IPS-18c (cell line): ENCODE results near the gene NEK11.
"Not testable (repeated sequence)": the region's sequence is repeated elsewhere in the genome, so short reads cannot be mapped to it uniquely, and the experiment has no call there.

Source experiments
- H3K4me3 ChIP-seq: 2 replicates; pipeline ENCODE4 v1.7.0; 2013; ENCODE audit warnings: low read depth, mild to moderate bottlenecking, low read length, moderate library complexity; ENCODE audit not compliant: insufficient read depth
- H3K9me3 ChIP-seq: one replicate; pipeline ENCODE4 v1.6.1; 2013; ENCODE audit warnings: mild to moderate bottlenecking, low read length, moderate library complexity; ENCODE audit not compliant: control insufficient read depth, insufficient read depth

NEK11 gene

GRCh38 chr3:131303848-131304247 lies 277.2 kb downstream of the NEK11 start:
- Histone ChIP-seq H3K4me3 (no peak overlapping the region), H3K9me3 (no peaks in the 10 kb centered on the region)

DNA sequence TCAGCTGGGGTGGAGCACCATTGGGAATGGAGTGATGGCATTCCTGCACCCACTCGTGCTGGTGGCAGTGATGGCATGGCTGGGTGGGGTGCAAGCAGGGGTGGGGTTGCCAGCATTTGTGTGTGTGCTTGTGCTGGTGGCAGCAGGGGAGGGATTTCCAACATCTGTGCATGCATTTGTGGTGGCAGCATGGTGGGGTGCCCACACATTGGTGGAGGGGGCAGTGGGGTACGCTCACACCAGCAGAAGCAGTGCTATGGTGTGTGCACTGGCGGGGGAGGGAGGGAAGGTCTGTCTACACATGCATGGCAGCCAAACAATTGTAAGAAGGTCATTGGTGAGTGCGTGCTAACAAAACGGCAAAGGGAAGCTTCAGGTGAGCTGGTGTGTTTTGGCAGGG lies 278.2 kb downstream of the NEK11 start:
- no peaks in the 10 kb centered on the region for H3K9me3 ChIP-seq

DNA sequence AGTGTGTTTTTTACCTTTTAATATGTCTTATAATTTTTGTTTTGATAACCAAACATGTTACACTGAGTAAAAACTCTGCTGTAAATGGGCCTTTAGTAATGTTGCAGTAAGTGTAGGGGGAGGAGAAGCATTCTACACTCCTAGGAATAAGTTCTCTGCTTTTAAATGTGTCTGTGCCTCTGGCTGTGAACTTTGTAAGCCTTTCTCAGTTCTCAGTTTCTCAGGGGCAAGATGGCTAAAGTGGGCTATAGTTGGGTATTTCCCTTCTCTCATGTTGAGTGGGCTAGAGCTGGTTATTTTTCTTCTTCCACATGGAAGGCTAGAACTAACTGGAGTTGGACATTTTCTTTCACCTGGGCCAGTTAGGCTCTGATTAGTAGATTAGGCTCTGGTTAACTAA lies 279.6 kb downstream of the NEK11 start:
- H3K4me3 ChIP-seq: no peak overlapping the region
- H3K9me3 ChIP-seq: no peaks in the 10 kb centered on the region

More for the DNA sequence above, 278.2 kb downstream of the NEK11 start:
- H3K4me3 ChIP-seq: no peak overlapping the region

GRCh38 chr3:131314318-131314717 lies 287.6 kb downstream of the NEK11 start:
- H3K4me3 ChIP-seq: no peak overlapping the region
- no peaks in the 10 kb centered on the region for H3K9me3 ChIP-seq

GRCh38 chr3:131315162-131315561 lies 288.5 kb downstream of the NEK11 start:
- no peak overlapping the region for H3K4me3 ChIP-seq
- H3K9me3 ChIP-seq: no peaks in the 10 kb centered on the region

GRCh38 chr3:131317667-131318066 lies 291.0 kb downstream of the NEK11 start:
- H3K4me3 ChIP-seq: no peak overlapping the region
- H3K9me3 ChIP-seq: no peaks in the 10 kb centered on the region

DNA sequence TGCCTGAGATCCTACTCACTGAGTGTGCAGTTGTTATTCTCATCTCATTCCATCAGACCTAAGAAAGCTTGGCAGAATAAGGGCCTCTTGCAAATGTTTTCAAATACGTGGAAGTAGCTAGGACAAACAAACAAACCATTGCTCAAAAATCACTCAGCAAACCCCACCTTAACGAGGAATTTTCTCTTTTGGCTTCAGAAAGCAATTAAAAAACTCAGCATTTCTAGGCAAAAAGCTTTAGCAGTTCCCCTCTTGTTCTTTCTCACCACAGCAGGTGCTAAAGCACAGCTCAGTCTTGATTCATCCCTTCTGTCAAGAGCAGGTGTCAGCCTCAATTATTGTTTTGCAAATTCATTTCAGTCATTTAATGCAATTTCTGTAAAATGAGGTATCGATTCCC lies 296.3 kb downstream of the NEK11 start:
- no peaks in the 10 kb centered on the region for H3K9me3 ChIP-seq
- no peak overlapping the region for H3K4me3 ChIP-seq

- Histone ChIP-seq H3K4me3 (no peak overlapping the region), H3K9me3 (no peaks in the 10 kb centered on the region)
Measured at GRCh38 chr3:131323792-131324191, 297.1 kb downstream of the NEK11 start.

GRCh38 chr3:131324923-131325322 lies 298.2 kb downstream of the NEK11 start:
- Histone ChIP-seq H3K4me3 (no peak overlapping the region), H3K9me3 (no peaks in the 10 kb centered on the region)

DNA sequence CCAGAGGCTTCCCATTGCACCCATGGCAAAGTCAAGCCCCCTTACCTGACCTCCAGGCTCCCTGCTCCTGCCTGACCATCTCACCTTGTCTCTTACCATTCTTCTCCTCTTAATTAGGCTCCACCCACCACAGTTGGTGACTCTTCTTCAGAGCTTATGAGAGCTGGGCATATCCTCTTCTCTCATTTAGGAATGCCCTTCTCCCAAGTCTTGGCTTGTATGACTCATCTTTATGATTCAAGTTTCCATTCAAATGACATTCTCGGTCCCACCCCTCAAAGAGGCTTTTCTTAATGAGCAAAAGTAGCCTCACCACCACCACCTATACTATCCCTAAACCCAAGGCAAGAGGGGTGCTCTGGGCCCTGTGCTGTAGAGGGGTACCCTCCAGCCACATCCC lies 299.6 kb downstream of the NEK11 start:
- Histone ChIP-seq H3K4me3 (no peak overlapping the region), H3K9me3 (no peaks in the 10 kb centered on the region)

DNA sequence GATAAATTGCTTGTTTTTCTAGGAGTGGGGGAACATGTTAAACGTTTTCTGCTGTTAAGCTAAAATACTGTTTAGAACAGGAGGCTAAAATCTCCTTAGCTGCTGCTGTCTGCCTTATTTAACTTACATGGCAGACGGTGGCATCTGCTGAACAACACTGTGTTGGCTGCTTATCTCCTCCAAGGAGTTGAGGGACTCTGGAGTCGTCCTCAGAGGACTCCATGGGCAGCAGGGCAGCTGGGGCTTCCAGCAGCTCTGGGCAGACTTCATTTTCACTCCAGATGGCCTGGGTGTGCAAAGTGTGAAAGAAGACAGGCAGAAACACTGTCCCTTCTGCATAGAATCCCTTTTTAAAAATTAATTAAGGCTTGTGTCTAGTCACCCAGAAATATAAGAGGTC lies 302.0 kb downstream of the NEK11 start:
- Histone ChIP-seq H3K4me3 (no peak overlapping the region), H3K9me3 (no peaks in the 10 kb centered on the region)

DNA sequence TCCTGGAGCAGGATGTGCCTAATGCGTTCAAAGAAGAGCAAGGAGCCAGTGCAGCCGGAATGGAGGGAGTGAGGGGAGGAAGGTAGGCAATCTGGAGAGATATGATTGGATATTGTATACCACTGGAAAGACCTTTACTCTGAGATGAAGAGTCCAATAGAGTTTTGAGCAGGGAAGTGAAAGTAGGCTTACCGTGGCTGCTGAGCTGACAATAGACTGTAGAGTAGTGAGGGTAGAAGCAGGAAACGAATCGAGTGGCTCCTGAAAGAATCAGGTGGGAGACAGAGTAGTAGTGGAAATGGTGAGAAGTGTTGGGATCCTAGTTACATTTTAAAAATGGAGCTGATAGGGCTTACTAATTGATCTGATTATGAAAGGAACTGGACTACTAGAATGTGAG lies 303.1 kb downstream of the NEK11 start:
- H3K9me3 ChIP-seq: no peaks in the 10 kb centered on the region
- H3K4me3 ChIP-seq: no peak overlapping the region

- not testable (repeated sequence) for H3K4me3 ChIP-seq, H3K9me3 ChIP-seq
Measured at GRCh38 chr3:131331456-131332085, 304.9 kb downstream of the NEK11 start.

DNA sequence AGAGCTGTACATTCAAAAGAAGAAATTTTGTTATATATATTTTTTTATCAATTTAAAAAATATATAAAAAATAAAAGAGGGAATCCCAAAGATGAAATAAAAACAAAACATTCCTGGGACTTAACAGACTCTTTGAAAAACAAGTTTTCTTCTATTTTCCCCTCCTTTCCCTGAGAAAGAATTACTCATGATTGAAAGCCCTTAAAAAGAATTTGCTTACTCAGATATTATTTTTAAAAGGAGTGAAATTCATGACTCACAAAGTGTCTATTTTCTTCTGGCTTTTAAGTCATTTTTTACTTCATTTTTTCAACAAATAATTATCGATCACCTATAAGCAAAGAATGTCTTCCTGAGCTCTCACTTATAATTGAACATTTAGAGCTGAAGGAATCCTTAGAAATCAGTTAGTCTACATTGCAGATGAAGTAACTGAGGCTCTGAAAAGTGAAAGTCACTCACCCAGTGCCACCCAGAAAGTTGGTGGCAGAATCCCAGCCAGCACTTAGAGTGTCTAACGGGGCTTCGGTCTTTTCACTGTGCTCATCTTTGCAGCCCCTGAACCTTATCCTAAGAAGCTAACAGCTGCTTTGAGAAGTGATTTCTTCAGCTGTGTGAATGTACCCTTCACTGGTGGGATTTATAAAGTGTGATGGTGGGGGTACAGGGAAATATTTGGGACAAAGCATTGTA lies 312.4 kb downstream of the NEK11 start:
- Histone ChIP-seq H3K4me3 (no peak overlapping the region), H3K9me3 (peaks cover 9% of the 10 kb centered on the region)

- Histone ChIP-seq H3K4me3 (no peak overlapping the region), H3K9me3 (peaks cover 9% of the 10 kb centered on the region)
Measured at GRCh38 chr3:131341761-131342160, 315.1 kb downstream of the NEK11 start.

DNA sequence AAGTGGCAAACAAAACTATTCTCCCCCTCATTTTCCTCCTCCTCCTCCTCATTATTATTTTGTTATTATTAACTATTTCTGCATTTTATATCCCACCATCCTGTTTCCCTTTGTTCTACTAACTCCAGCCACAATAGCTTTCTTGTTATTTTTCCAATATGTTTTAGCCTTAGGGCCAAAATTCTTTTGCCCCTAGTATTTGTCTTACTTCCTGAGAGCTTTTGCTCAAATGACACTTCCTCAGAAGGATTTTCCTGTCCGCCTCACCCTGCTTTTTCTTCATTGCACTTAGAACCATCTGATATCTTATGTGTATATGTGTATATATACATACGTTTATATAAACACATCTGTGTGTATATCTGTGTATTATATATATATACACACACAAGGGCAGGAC lies 322.2 kb downstream of the NEK11 start:
- H3K9me3 ChIP-seq: no peaks in the 10 kb centered on the region
- no peak overlapping the region for H3K4me3 ChIP-seq

DNA sequence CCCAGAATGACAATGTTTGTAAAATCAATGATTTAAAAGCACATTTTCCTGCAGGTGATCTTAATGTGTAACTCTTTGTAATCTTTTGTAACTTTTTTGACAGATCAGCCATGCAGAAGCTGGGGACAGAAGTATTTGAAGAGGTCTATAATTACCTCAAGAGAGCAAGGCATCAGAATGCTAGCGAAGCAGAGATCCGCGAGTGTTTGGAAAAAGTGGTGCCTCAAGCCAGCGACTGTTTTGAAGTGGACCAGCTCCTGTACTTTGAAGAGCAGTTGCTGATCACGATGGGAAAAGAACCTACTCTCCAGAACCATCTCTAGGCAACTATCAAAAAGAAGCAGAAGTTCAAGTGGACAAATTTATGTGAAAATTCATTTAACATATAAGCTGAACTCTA lies 322.8 kb downstream of the NEK11 start:
- H3K4me3 ChIP-seq: no peak overlapping the region
- no peaks in the 10 kb centered on the region for H3K9me3 ChIP-seq

GRCh38 chr3:131349946-131350347 lies 323.3 kb downstream of the NEK11 start:
- H3K4me3 ChIP-seq: no peak overlapping the region
- no peaks in the 10 kb centered on the region for H3K9me3 ChIP-seq

GRCh38 chr3:131350506-131350905 lies 323.8 kb downstream of the NEK11 start:
- H3K9me3 ChIP-seq: no peaks in the 10 kb centered on the region
- H3K4me3 ChIP-seq: no peak overlapping the region
